GM18858 (cell line): ENCODE data around the gene DOCK4.

Experiments used
- ATAC-seq: cut with Tn5 transposase; IDR thresholded peaks from one replicate; pipeline ENCODE4 v1.9.1; 2021; ENCODE audit not compliant: unreplicated experiment

Gene DOCK4

GRCh38 chr7:111835066-111835465 lies 371.1 kb downstream of the DOCK4 start:
- ATAC-seq = no peak

GRCh38 chr7:111834367-111834766 lies 371.8 kb downstream of the DOCK4 start:
- no peak for ATAC-seq

DNA sequence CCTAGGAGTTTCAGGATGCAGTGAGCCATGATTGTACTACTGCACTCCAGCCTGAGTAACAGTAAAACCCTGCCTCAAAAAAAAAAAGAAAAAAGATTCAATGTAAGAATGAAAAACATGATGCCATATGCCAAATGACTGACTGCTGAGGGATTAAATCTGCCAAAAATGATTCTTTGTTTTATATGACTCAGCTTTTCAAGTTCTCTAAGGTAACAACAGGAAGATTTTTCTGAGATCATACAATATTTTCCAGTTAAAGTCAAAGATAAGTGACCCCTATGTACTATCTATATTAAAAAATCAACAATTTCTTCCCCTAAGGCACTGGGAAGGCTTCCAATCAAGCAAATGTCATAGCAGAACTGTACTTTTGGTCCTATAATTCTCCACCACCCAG lies 372.7 kb downstream of the DOCK4 start:
- no peak for ATAC-seq

GRCh38 chr7:111832174-111832573 lies 374.0 kb downstream of the DOCK4 start:
- no peak for ATAC-seq

DNA sequence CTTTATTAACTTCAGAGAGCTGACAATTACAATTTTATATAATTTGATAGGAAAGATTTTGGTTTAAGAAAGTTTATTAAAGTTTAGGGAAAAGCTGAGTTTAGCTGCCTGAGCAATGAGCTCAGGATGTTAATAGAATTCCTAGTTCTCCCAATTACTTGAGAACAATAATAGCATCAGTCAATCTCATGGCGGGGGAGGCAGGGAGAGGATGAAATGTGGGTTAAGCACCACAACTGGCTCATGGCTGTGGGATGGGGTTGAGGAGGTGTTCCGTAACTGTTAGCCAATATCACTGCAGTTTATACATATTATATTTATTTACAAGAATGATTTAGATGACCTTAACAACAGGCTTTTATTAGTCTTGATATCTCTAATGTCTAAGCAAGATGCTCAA lies 377.0 kb downstream of the DOCK4 start:
- no peak for ATAC-seq

DNA sequence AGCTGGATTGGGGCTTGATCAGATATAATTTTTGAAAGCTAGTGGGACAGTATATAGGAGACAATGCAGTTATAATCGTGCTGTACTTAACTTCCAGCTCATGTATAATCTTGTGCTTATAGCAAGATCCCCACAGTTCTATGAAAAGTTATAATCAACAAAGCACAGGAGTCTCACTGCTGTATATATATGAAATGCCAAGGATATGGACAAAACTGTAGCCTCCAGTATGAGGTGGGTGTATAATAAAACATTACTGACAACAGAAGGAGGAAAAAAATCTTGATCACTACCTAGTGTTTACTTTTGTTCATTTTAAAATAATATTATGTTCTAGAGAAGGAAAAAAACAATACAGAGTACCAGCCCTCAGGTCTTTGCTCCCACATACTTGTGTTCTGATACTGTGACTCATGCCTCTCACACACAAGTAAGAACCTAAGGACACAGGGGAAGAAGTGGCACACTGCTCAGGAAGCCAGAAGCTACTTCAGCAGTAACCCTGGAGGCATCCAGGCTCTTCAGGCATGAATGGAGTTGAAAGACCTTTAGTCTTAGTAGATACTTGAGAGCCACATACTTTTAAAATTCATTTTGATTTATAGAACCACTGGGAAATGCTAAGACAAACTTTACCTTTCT lies 378.2 kb downstream of the DOCK4 start:
- no peak for ATAC-seq

GRCh38 chr7:111825046-111825445 lies 381.2 kb downstream of the DOCK4 start:
- no peak for ATAC-seq

- no peak for ATAC-seq
These were observed 382.4 kb downstream of the DOCK4 start for GRCh38 chr7:111823826-111824225.

GRCh38 chr7:111821046-111821445 lies 385.2 kb downstream of the DOCK4 start:
- ATAC-seq = no peak

- no peak for ATAC-seq
These were observed 385.6 kb downstream of the DOCK4 start for GRCh38 chr7:111820621-111821020.

- no peak for ATAC-seq
These were observed 386.1 kb downstream of the DOCK4 start for GRCh38 chr7:111820121-111820520.

DNA sequence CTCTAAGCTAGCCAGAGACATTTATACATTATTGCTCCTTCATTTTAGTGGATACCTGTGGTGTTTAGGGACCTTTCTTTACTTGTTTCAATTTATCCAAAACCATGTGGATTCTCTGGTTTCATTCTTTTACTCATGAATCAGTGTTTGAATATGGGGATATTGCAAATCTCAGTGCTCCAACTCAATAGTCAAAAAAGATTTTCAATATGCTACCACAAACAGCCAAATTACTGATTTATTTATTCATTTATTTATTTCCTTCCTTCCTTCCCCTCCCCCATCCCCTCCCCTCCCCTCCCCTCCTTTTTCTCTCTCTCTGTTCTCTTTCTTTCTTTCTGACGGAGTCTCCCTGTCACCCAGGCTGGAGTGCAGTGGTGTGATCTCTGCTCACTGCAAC lies 390.8 kb downstream of the DOCK4 start:
- ATAC-seq = no peak

GRCh38 chr7:111813306-111813705 lies 392.9 kb downstream of the DOCK4 start:
- no peak for ATAC-seq

- no peak for ATAC-seq
These were observed 400.0 kb downstream of the DOCK4 start for GRCh38 chr7:111806232-111806631.

- ATAC-seq = no peak
These were observed 403.0 kb downstream of the DOCK4 start for GRCh38 chr7:111803015-111803758.

- ATAC-seq = no peak
These were observed 403.9 kb downstream of the DOCK4 start for GRCh38 chr7:111802194-111802772.

DNA sequence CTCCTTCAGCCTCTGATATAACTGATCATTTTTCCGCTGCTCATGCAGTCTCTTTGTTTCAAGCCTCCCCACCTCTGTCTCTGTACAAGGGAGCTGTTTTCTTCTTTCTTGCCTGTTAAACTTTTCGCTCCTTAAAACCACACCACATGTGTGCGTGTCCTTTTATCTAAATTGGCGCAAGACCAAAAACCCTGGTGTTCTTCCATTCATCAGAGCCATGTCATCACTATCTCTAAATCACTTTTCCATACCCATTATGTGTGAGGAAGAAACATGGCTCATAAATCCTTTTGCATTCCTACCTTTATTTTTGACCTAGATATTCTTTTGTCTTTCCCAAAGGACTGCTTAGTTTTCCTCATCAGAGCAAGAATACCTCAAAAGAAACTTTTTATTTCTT lies 404.9 kb downstream of the DOCK4 start:
- no peak for ATAC-seq

DNA sequence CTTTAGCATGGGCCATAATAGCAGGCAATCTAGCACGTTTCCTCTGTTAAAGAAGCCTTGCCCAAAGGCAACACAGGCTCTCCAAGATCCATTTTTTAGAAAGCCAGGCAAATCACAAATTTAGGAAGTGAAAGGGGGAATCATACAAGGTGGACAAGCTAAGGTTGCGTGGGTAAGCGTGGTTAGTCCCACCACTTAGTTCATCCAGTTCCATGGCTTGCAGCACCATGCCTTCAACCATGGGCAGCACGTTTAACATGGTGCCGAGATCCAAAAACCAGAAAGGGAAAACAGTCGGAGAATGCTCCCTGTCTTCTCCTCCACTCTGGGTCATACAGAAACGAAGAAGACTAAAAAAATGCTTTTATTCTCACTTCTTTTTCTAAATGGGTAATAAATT lies 409.5 kb downstream of the DOCK4 start:
- ATAC-seq = no peak

GRCh38 chr7:111789870-111790269 lies 416.3 kb downstream of the DOCK4 start:
- ATAC-seq = no peak

DNA sequence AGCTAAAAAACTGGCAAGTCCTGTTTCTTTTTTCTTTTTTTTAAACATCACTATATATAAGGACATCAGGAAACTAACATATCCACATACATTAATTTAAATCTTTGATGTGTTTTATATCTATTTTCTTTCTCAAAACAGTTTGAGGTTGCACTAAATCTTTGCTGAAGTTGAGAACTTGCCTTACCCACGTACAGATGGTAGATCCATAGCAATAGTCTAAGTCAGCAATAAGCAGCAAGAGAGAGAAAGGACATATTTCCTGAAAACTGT lies 417.2 kb downstream of the DOCK4 start:
- ATAC-seq = no peak

GRCh38 chr7:111788286-111789047 lies 417.7 kb downstream of the DOCK4 start:
- no peak for ATAC-seq

GRCh38 chr7:111787741-111788140 lies 418.5 kb downstream of the DOCK4 start:
- ATAC-seq = no peak
